Prostate gland (tissue), 2 donors: ENCODE results near the gene RPUSD4.

ENCODE experiments used
- CTCF ChIP-seq, 4 experiments: fragments of 200-600 bp in 2 of 4; fragments of 450-650 bp in 2 of 4; sonication (generic) in 2 of 4; IDR thresholded peaks; 1 replicate in 3 of 4; 2 replicates in 1 of 4; pipeline ENCODE4 v1.5.1; 2016 to 2019; ENCODE audit warnings: antibody characterized with exemption in 4 of 4, mild to moderate bottlenecking in 2 of 4, moderate library complexity in 2 of 4
- POLR2A ChIP-seq: fragments of 450-650 bp; IDR thresholded peaks from one replicate; pipeline ENCODE4 v1.6.1; 2016; ENCODE audit warnings: antibody characterized with exemption, mild to moderate bottlenecking

DNA sequence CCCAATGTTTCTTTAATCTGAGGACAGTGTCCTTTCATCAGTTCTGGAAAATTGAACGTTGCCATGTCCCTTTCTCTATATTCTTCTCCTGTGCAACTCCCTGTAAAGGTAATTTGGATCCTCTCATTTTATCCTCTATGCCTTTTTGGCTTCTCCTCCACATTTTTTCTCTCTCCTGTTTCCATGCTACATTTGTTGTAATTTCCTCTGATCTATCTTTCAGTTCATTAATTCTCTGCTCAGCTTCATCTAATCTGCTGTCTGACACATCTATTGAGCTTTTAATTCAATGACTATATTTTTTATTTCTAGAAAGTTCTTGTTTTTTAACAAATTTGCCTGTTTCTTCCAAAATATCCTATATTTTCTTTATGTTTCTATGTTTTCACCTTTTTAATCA, 59.3 kb downstream of the RPUSD4 start:
- TF ChIP-seq CTCF (IDR thresholded peaks at IDR 0.05) (no peak), POLR2A (no peak)
